OCI-LY7 (cell line): ENCODE results near the gene APPL2.

Experiments used
- EZH2phosphoT487 ChIP-seq: fragments of 200-600 bp; sonication (generic); IDR thresholded peaks from 2 replicates; pipeline ENCODE4 v1.6.1; 2018; ENCODE audit warnings: low read depth, borderline replicate concordance, mild to moderate bottlenecking, mixed run types, antibody characterized with exemption, low read length, moderate library complexity, mixed read lengths
- TF ChIP-seq, protein P1 (sequence below): fragments of 200-600 bp; sonication (generic); conservative IDR thresholded peaks from 2 replicates; pipeline ENCODE4 v1.5.1; 2014; ENCODE audit warnings: mild to moderate bottlenecking, antibody characterized with exemption, low read length, moderate library complexity, mixed read lengths

DNA sequence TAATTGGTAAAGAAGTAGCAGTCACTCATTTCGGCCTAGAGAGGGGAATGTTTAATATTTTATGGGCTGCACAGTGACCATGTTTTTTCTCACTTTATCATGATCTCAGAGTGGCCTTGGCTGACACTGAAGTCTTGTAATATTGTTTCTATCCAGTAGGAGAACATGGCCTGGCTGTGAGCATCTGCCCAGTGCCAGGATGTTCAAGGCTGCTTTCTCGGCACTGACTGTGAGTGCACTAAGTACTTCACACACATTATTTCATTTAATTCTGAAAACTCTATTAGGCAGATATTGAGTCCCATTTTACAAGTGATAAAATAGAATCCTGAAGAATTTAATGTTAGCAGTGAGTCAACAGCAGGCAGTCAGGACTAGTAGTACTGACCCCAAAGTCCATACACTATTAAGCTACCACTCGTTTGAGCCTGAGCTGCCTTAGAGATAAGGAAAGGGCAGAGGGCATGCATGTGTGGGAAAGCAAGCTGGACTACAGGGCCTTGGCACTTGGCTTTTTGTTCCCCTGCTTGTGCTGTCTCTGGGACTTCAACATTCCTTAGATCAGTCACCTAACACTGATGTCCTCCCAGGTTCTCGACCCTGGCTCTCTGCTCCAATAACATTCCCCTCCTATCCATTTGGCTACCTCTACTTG, 42.2 kb upstream of the APPL2 start:
- TF ChIP-seq, protein P1, sequence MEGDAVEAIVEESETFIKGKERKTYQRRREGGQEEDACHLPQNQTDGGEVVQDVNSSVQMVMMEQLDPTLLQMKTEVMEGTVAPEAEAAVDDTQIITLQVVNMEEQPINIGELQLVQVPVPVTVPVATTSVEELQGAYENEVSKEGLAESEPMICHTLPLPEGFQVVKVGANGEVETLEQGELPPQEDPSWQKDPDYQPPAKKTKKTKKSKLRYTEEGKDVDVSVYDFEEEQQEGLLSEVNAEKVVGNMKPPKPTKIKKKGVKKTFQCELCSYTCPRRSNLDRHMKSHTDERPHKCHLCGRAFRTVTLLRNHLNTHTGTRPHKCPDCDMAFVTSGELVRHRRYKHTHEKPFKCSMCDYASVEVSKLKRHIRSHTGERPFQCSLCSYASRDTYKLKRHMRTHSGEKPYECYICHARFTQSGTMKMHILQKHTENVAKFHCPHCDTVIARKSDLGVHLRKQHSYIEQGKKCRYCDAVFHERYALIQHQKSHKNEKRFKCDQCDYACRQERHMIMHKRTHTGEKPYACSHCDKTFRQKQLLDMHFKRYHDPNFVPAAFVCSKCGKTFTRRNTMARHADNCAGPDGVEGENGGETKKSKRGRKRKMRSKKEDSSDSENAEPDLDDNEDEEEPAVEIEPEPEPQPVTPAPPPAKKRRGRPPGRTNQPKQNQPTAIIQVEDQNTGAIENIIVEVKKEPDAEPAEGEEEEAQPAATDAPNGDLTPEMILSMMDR, result 0 out of 2 replicates have a peak, but pooled peaks have one; percentile 25
- TF ChIP-seq EZH2phosphoT487, result no peak
